ENCODE results near the gene CIROP. TPM values are rescaled to one million over a fixed set of nuclear protein-coding genes. Genes with fewer than 3 reads are reported as not detected.
"Not testable (repeated sequence)": the region's sequence is repeated elsewhere in the genome, so short reads cannot be mapped to it uniquely, and the experiment has no call there.

The CIROP gene
- total RNA-seq, 2 donors from 2014 or later: not detected

- no peaks in the 10 kb centered on the region for H3K9me3 ChIP-seq
- H3K4me1 ChIP-seq: no peaks in the 10 kb centered on the region
- TF ChIP-seq, protein P1, sequence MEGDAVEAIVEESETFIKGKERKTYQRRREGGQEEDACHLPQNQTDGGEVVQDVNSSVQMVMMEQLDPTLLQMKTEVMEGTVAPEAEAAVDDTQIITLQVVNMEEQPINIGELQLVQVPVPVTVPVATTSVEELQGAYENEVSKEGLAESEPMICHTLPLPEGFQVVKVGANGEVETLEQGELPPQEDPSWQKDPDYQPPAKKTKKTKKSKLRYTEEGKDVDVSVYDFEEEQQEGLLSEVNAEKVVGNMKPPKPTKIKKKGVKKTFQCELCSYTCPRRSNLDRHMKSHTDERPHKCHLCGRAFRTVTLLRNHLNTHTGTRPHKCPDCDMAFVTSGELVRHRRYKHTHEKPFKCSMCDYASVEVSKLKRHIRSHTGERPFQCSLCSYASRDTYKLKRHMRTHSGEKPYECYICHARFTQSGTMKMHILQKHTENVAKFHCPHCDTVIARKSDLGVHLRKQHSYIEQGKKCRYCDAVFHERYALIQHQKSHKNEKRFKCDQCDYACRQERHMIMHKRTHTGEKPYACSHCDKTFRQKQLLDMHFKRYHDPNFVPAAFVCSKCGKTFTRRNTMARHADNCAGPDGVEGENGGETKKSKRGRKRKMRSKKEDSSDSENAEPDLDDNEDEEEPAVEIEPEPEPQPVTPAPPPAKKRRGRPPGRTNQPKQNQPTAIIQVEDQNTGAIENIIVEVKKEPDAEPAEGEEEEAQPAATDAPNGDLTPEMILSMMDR (IDR thresholded peaks at IDR 0.05): no peak
- no peak overlapping the region for H3K9ac ChIP-seq (ENCODE audit: low read depth in 2 of 2, low read length in 2 of 2)
- H3K36me3 ChIP-seq: no peaks in the 10 kb centered on the region
- DNase-seq: no peak
- no peak overlapping the region for H3K4me3 ChIP-seq
- H3K27me3 ChIP-seq: no peaks in the 10 kb centered on the region
- intact Hi-C loops (cut with DNase I): no loop called here
- H3K27ac ChIP-seq: no peak overlapping the region
Measured at GRCh38 chr14:23113431-23114119, 8.8 kb upstream of the CIROP start.

GRCh38 chr14:23112359-23113178 is 7.8 kb upstream of the CIROP start:
- H3K9ac ChIP-seq (ENCODE audit: low read depth in 2 of 2, low read length in 2 of 2): no peak overlapping the region
- H3K27ac ChIP-seq: no peak overlapping the region
- no peak for DNase-seq
- TF ChIP-seq, protein P1 (IDR thresholded peaks at IDR 0.05): no peak
- H3K36me3 ChIP-seq: no peaks in the 10 kb centered on the region
- no peaks in the 10 kb centered on the region for H3K9me3 ChIP-seq
- H3K4me3 ChIP-seq: no peak overlapping the region
- intact Hi-C loops (cut with DNase I): no loop called here
- no peaks in the 10 kb centered on the region for H3K4me1 ChIP-seq
- H3K27me3 ChIP-seq: no peaks in the 10 kb centered on the region

GRCh38 chr14:23110579-23111365 is 6.0 kb upstream of the CIROP start:
- no peak overlapping the region for H3K9ac ChIP-seq (ENCODE audit: low read depth in 2 of 2, low read length in 2 of 2)
- no peak for DNase-seq
- H3K9me3 ChIP-seq: no peaks in the 10 kb centered on the region
- H3K36me3 ChIP-seq: no peaks in the 10 kb centered on the region
- no peak overlapping the region for H3K4me3 ChIP-seq
- intact Hi-C loops (cut with DNase I): no loop called here
- no peak overlapping the region for H3K27ac ChIP-seq
- no peaks in the 10 kb centered on the region for H3K4me1 ChIP-seq
- TF ChIP-seq, protein P1 (IDR thresholded peaks at IDR 0.05): no peak
- H3K27me3 ChIP-seq: no peaks in the 10 kb centered on the region

DNA sequence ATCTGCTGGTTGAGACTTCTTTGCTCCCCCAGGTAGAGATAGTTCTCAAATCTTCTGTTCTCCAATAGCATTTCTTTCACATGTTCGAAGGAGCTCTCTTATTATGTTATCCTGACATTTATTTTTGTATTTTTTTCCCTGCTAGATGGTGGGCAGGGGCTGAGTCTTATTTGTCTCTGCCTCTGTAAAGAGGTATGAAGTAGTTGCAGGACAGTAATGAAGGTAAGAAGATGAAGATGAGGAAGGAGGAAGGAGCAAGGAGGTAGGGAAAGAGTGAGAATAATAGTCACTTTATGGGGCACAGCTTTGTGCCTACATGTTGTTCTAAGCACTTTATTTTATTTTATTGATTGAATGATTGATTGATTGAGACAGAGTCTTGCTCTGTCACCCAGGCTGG is 5.0 kb upstream of the CIROP start:
- Histone ChIP-seq H3K4me3 (no peak overlapping the region), H3K4me1 (no peaks in the 10 kb centered on the region), H3K9ac (ENCODE audit: low read depth in 2 of 2, low read length in 2 of 2) (no peak overlapping the region), H3K27ac (no peak overlapping the region), H3K27me3 (no peaks in the 10 kb centered on the region), H3K9me3 (no peaks in the 10 kb centered on the region), H3K36me3 (no peaks in the 10 kb centered on the region)
- no peak for DNase-seq
- intact Hi-C loops (cut with DNase I): no loop called here
- TF ChIP-seq, protein P1 (IDR thresholded peaks at IDR 0.05): no peak

GRCh38 chr14:23108169-23108568 is 3.4 kb upstream of the CIROP start:
- intact Hi-C loops (cut with DNase I); H3K36me3 ChIP-seq; DNase-seq: not testable (repeated sequence)

GRCh38 chr14:23107620-23108019 is 2.8 kb upstream of the CIROP start:
- DNase-seq; H3K27ac ChIP-seq; H3K9ac ChIP-seq (ENCODE audit: low read depth in 2 of 2, low read length in 2 of 2); intact Hi-C loops (cut with DNase I); H3K4me1 ChIP-seq; H3K36me3 ChIP-seq; H3K4me3 ChIP-seq; H3K27me3 ChIP-seq; H3K9me3 ChIP-seq: not testable (repeated sequence)

More at GRCh38 chr14:23108169-23108568, 3.4 kb upstream of the CIROP start:
- H3K4me3 ChIP-seq; H3K27ac ChIP-seq; H3K9ac ChIP-seq (ENCODE audit: low read depth in 2 of 2, low read length in 2 of 2); H3K9me3 ChIP-seq; H3K27me3 ChIP-seq; H3K4me1 ChIP-seq: not testable (repeated sequence)
